ENCODE results near the gene NFIX. TPM values are rescaled to one million over a fixed set of nuclear protein-coding genes. Genes with fewer than 3 reads are reported as not detected.

The NFIX gene
- total RNA-seq, 1 donor from 2014 or later, result 118 TPM

DNA sequence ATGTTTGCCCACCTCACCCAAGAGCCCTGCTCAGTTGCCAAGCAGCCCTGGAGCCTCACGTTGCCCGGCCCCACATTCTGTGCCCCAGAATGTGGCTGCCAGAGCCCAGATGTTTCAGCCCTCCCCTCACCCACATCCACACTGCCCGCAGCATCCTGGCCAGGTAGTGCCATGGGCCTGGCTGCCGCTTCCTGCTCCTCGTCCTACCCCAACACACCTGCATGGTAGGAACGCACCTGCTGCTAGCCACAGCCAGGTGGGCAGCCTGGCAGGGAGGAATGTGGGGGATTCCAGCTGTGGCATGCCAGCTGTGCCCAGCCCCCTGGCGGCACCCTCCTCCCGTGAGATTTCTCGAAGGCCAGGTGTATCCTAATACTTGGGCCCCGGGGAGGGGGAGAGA lies 7.5 kb upstream of the NFIX start:
- Histone ChIP-seq H3K4me1 (peaks cover 23% of the 10 kb centered on the region), H3K36me3 (no peaks in the 10 kb centered on the region), H3K27ac (replicated peaks) (no peak overlapping the region), H3K4me3 (no peak overlapping the region), H3K9me3 (replicated peaks) (no peaks in the 10 kb centered on the region), H3K27me3 (ENCODE audit: low read depth) (no peaks in the 10 kb centered on the region)
- TF ChIP-seq, protein P1, sequence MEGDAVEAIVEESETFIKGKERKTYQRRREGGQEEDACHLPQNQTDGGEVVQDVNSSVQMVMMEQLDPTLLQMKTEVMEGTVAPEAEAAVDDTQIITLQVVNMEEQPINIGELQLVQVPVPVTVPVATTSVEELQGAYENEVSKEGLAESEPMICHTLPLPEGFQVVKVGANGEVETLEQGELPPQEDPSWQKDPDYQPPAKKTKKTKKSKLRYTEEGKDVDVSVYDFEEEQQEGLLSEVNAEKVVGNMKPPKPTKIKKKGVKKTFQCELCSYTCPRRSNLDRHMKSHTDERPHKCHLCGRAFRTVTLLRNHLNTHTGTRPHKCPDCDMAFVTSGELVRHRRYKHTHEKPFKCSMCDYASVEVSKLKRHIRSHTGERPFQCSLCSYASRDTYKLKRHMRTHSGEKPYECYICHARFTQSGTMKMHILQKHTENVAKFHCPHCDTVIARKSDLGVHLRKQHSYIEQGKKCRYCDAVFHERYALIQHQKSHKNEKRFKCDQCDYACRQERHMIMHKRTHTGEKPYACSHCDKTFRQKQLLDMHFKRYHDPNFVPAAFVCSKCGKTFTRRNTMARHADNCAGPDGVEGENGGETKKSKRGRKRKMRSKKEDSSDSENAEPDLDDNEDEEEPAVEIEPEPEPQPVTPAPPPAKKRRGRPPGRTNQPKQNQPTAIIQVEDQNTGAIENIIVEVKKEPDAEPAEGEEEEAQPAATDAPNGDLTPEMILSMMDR (IDR thresholded peaks at IDR 0.05; ENCODE audit: borderline replicate concordance), result no peak
- intact Hi-C loops (cut with micrococcal nuclease), result no loop called here
- no peak for DNase-seq

DNA sequence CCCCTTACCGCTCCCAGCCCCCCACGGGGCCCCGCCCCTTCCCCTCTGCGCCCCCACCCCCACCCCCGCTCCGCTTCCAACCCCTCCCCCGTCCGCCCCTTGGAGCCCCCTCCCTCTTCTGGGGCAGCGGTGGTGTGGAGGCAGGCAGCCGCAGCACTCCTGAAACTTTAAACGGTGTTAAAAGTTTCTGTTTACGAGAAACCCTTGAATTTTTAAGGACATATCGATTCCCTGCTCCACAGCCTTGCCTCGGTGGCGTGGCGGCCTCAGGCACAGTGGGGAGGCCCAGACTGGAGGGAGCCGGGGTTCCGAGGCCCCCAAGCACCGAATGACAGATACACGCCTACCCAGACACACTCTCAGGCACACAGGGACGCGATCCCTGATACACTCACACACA lies 4.8 kb upstream of the NFIX start:
- H3K4me1 ChIP-seq, result peaks cover 10% of the 10 kb centered on the region
- no peak for DNase-seq
- no peaks in the 10 kb centered on the region for H3K9me3 ChIP-seq (replicated peaks)
- TF ChIP-seq, protein P1 (IDR thresholded peaks at IDR 0.05; ENCODE audit: borderline replicate concordance), result no peak
- intact Hi-C loops (cut with micrococcal nuclease), result loop anchor here (10.0 kb wide), 1 partner anchor 74 kb away; no protein-coding TSS in a partner anchor
- H3K27ac ChIP-seq (replicated peaks), result no peak overlapping the region
- no peaks in the 10 kb centered on the region for H3K27me3 ChIP-seq (ENCODE audit: low read depth)
- H3K4me3 ChIP-seq, result no peak overlapping the region
- no peaks in the 10 kb centered on the region for H3K36me3 ChIP-seq

DNA sequence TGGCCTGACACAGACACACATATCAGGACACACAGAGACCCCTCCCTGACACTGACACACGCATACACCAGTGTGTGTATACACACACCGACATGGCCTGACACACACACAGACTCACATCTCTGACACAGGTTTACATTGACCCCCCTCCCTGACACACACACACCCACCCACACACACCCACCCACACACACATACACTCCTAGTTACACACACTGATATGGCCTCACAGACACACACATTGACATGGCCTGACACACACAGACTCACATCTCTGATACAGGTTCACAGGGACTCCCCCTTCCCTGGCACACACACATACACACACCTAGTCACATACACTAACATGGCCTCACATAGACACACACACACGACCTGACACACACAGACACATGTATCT lies 4.4 kb upstream of the NFIX start:
- Histone ChIP-seq H3K27ac (replicated peaks) (no peak overlapping the region), H3K9me3 (replicated peaks) (no peaks in the 10 kb centered on the region), H3K27me3 (ENCODE audit: low read depth) (no peaks in the 10 kb centered on the region), H3K36me3 (no peaks in the 10 kb centered on the region), H3K4me1 (peaks cover 6% of the 10 kb centered on the region), H3K4me3 (no peak overlapping the region)
- intact Hi-C loops (cut with micrococcal nuclease), result loop anchor here (10.0 kb wide), 1 partner anchor 74 kb away; no protein-coding TSS in a partner anchor
- no peak for DNase-seq
- TF ChIP-seq, protein P1 (IDR thresholded peaks at IDR 0.05; ENCODE audit: borderline replicate concordance), result no peak

DNA sequence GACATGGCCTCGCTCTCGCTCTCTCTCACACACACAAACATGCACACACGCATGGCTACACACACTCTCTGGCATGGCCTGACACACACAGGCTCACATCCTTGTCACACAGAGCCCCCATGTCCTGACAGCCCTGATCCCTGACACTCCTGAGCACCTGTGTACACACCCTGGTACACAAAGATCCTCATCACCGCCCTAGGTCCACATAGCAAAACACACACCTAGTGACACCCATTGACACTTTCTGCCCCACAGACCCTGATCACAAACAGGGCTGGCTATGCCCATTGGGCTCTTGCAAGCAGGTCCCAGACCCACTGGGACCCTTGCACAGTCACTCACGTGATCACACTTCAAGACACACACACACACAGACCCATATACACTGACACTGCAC lies 4.0 kb upstream of the NFIX start:
- no peak overlapping the region for H3K4me3 ChIP-seq
- H3K27ac ChIP-seq (replicated peaks), result no peak overlapping the region
- TF ChIP-seq, protein P1 (IDR thresholded peaks at IDR 0.05; ENCODE audit: borderline replicate concordance), result no peak
- no peaks in the 10 kb centered on the region for H3K9me3 ChIP-seq (replicated peaks)
- H3K4me1 ChIP-seq, result peaks cover 9% of the 10 kb centered on the region
- intact Hi-C loops (cut with micrococcal nuclease), result loop anchor here (10.0 kb wide), 1 partner anchor 74 kb away; no protein-coding TSS in a partner anchor
- H3K36me3 ChIP-seq, result no peaks in the 10 kb centered on the region
- no peaks in the 10 kb centered on the region for H3K27me3 ChIP-seq (ENCODE audit: low read depth)
- DNase-seq, result no peak

DNA sequence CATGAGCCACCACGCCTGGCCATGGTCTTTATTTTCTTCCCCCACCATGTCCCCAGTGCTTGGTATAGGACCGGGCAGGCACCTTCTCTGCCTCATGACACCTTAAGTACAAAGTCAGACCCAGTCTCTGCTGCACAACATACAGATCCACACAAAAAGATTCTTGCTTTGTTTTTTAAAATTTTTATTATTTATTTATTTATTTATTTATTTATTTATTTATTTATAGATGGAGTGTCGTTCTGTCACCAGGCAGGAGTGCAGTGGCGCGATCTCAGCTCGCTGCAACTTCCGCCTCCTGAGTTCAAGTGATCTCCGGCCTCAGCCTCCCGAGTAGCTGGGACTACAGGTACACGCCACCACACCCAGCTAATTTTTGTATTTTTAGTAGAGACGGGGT lies 2.5 kb upstream of the NFIX start:
- DNase-seq, result no peak
- Histone ChIP-seq H3K36me3 (no peaks in the 10 kb centered on the region), H3K9me3 (replicated peaks) (no peaks in the 10 kb centered on the region), H3K4me3 (no peak overlapping the region), H3K27ac (replicated peaks) (no peak overlapping the region), H3K27me3 (ENCODE audit: low read depth) (no peaks in the 10 kb centered on the region), H3K4me1 (peaks cover 24% of the 10 kb centered on the region)
- TF ChIP-seq, protein P1 (IDR thresholded peaks at IDR 0.05; ENCODE audit: borderline replicate concordance), result no peak
- intact Hi-C loops (cut with micrococcal nuclease), result loop anchor here (10.0 kb wide), 1 partner anchor 72 kb away; no protein-coding TSS in a partner anchor

Measured in left ventricle myocardium inferior (tissue), 1 donor.